ENCODE data around the gene ATRIP.

The ATRIP gene

GRCh38 chr3:48436855-48437254, 9.7 kb upstream of the ATRIP start:
- TF ChIP-seq, protein P1, sequence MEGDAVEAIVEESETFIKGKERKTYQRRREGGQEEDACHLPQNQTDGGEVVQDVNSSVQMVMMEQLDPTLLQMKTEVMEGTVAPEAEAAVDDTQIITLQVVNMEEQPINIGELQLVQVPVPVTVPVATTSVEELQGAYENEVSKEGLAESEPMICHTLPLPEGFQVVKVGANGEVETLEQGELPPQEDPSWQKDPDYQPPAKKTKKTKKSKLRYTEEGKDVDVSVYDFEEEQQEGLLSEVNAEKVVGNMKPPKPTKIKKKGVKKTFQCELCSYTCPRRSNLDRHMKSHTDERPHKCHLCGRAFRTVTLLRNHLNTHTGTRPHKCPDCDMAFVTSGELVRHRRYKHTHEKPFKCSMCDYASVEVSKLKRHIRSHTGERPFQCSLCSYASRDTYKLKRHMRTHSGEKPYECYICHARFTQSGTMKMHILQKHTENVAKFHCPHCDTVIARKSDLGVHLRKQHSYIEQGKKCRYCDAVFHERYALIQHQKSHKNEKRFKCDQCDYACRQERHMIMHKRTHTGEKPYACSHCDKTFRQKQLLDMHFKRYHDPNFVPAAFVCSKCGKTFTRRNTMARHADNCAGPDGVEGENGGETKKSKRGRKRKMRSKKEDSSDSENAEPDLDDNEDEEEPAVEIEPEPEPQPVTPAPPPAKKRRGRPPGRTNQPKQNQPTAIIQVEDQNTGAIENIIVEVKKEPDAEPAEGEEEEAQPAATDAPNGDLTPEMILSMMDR (IDR thresholded peaks at IDR 0.05; ENCODE audit: extremely low read depth, insufficient read depth, missing control alignments) = no peak
- no peak for DNase-seq (ENCODE audit: low spot score)
- in situ Hi-C loops (cut with MboI; ENCODE audit: low pct_unique_long_range_greater_than_20kb, low sequenced_read_pairs, unreplicated experiment) = loop anchor here (10.0 kb wide), 1 partner anchor 242 kb away; no protein-coding TSS in a partner anchor

DNA sequence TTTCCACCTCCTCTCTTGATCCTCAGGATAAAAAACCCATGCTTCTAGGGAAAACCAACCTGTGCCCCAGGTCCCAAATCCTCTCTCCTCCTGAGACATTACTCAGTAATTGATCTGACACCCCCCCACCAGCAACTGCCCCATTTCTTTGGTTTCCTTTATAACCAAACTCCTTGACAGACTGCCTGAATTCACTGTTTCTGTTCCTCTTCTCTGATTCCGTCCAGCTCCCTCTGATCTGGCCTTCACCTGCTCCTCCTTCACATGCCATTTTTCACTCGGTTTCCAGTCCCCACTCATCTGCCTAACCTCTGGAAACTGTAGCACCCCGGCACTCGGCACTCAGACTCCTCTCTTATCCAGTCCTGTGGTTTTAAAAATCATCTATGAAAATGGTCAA, 8.7 kb upstream of the ATRIP start:
- in situ Hi-C loops (cut with MboI; ENCODE audit: low pct_unique_long_range_greater_than_20kb, low sequenced_read_pairs, unreplicated experiment) = loop anchor here (10.0 kb wide), 1 partner anchor 243 kb away; no protein-coding TSS in a partner anchor
- DNase-seq (ENCODE audit: low spot score) = no peak
- TF ChIP-seq, protein P1 (IDR thresholded peaks at IDR 0.05; ENCODE audit: extremely low read depth, insufficient read depth, missing control alignments) = no peak

DNA sequence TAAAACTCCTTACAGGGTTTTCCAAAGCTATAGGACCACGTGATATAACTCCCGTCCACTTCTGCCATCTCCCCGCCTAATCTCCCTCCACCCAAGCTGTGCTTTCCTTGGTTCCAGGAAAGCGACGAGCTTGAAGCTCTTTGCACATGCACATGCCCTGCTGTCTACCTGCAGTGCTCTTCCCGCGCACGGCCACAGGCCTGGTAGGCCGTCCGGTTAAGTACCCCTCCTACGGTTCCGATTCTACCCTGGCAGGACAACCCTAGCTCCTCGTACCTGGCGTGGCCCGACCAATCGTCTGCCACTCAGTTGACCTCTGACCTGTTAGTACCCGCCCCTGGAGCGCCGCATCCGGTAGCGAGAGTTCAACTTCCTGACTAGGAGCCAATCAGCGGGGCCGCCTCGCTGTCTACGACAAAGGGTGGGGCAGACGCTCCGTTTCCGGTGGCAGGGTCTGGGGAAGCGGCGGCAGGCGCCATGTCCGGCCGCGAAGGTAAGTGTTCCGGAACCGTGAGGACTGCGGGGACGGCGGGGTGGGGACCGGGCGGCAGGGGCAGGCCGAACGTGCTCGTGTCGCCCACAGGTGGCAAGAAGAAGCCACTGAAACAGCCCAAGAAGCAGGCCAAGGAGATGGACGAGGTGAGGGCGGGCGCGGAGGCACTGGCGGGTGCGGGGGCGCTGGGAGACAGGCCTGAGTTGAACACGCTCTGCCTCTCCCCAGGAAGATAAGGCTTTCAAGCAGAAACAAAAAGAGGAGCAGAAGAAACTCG, 6.5 kb upstream of the ATRIP start, which contains the start of the genes CCDC51 and TMA7:
TSS of gene CCDC51 (minus strand) at position 300 of the 770 bp plus-strand sequence. CDS start 4,991 bp downstream, outside the sequence.
TSS of gene TMA7 (plus strand) at position 438 of the 770 bp plus-strand sequence. CDS start at position 478, 40 bp downstream.
- in situ Hi-C loops (cut with MboI; ENCODE audit: low pct_unique_long_range_greater_than_20kb, low sequenced_read_pairs, unreplicated experiment) = loop anchor here (10.0 kb wide), 1 partner anchor 245 kb away; no protein-coding TSS in a partner anchor
- DNase-seq (ENCODE audit: low spot score) = peak; percentile 98
- TF ChIP-seq, protein P1 (IDR thresholded peaks at IDR 0.05; ENCODE audit: extremely low read depth, insufficient read depth, missing control alignments) = no peak

DNA sequence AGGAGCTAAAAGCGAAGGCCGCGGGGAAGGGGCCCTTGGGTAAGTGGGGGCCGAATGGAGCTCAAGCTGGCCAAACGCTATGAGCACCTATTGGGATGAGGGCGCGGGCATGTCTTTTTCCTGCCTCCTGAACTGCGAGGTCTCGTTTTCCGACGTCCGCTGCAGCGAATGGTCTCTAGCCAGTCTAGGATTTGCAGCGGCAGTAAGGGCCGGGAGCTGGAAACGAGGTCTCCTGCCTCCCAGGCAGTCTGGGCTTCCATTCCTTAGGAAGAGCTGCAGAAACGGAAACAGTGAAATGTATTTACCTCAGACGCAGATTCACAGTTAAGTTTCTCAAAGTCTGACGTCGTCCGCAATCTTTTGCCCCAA, 6.0 kb upstream of the ATRIP start:
- in situ Hi-C loops (cut with MboI; ENCODE audit: low pct_unique_long_range_greater_than_20kb, low sequenced_read_pairs, unreplicated experiment) = no loop called here
- TF ChIP-seq, protein P1 (IDR thresholded peaks at IDR 0.05; ENCODE audit: extremely low read depth, insufficient read depth, missing control alignments) = no peak
- DNase-seq (ENCODE audit: low spot score) = peak; percentile 19

- DNase-seq (ENCODE audit: low spot score) = no peak
- TF ChIP-seq, protein P1 (IDR thresholded peaks at IDR 0.05; ENCODE audit: extremely low read depth, insufficient read depth, missing control alignments) = no peak
- in situ Hi-C loops (cut with MboI; ENCODE audit: low pct_unique_long_range_greater_than_20kb, low sequenced_read_pairs, unreplicated experiment) = no loop called here
Observed at GRCh38 chr3:48441940-48442339, 4.6 kb upstream of the ATRIP start.

- TF ChIP-seq, protein P1 (IDR thresholded peaks at IDR 0.05; ENCODE audit: extremely low read depth, insufficient read depth, missing control alignments) = no peak
- no peak for DNase-seq (ENCODE audit: low spot score)
Observed at GRCh38 chr3:48445277-48445882, 1.2 kb upstream of the ATRIP start.

More at GRCh38 chr3:48445277-48445882, 1.2 kb upstream of the ATRIP start:
- in situ Hi-C loops (cut with MboI; ENCODE audit: low pct_unique_long_range_greater_than_20kb, low sequenced_read_pairs, unreplicated experiment) = no loop called here

Measured in GM13977 (cell line).